Colon (tissue), 2 donors: Measurements from ENCODE around the gene CAPN8.
"Not testable (repeated sequence)": the region's sequence is repeated elsewhere in the genome, so short reads cannot be mapped to it uniquely, and the experiment has no call there.

Experiments used
- FAIRE-seq: peaks from 2 replicates; lab custom pipeline; 2012; peaks lifted over from hg19 to GRCh38; lab: Jason Lieb, UNC
- donor health status: control.
- donor health status: control.

The CAPN8 gene

DNA sequence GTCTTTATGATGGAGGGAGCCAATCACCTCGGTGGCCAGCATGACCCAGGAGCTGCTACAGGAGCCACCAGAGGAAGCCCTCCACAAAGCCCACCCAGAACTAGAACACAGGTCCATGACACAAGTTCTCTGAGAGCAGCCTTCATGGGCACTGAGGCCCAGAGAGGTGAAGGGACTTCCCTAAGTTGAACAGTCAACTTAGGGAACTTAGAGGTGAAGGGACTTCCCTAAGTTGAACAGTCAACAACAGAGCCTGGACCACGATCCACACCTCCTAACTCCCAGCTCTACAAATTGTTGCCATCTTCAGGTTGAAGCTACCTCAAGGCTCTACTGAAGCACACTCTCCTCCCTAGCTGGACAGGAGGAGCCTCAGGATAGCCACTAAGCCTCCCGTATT lies 139.5 kb downstream of the CAPN8 start:
- FAIRE-seq, result no peak

DNA sequence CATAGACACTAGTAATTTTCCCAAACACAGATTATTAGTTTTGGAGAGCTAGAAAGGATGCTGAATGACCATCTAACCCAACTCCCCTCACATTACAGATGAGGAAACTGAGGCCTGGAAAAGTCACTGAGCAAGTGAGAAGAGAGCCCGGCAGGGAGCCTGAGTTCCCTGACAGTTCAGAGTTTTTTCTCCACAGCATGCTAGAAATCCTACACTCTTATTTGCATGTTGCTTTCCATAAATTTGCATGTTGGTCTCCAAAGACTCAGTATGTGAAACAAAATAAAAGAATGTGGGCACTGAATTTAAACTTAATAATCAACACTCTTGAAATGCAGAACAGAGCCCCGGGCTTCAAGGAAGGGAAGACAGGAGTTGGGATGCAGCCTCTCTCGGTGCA lies 140.0 kb downstream of the CAPN8 start:
- no peak for FAIRE-seq

- FAIRE-seq, result no peak
These were observed 140.5 kb downstream of the CAPN8 start for GRCh38 chr1:223524930-223525451.

GRCh38 chr1:223521150-223521549 lies 144.4 kb downstream of the CAPN8 start:
- FAIRE-seq, result no peak

DNA sequence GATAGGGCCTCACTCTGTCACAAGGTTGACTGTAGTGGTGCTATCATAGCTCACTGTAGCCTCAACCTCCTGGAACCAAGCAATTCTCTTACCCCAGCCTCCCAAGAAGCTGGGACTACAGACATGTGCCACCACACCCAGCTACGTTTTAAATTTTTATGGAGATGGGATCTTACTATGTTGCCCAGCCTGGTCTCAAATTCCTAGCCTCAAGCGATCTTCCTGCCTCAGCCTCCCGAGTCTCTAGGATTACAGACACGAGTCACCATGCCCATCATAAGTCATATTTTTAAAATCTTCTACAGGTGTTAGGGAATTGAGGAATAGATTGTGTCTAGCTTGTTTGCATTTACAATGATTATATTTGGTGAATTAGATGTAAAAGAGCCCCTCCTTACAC lies 145.3 kb downstream of the CAPN8 start:
- no peak for FAIRE-seq

DNA sequence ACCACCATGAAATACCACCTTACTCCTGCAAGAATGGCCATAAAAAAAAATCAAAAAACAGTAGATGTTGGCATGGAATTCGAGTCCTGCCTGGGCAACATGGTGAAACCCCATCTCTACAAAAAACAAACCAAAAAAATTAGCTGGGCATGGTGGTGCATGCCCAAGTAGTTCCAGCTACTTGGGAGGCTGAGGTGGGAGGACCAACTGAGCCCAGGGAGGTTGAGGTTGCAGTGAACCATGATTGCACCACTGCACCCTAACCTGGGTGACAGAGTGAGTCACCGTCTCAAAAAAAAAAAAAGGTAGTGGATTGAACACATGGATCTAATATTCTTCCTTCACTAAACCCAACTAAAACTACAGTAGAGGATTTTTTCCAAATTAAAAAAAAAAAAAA lies 146.4 kb downstream of the CAPN8 start:
- no peak for FAIRE-seq

- FAIRE-seq, result not testable (repeated sequence)
These were observed 146.9 kb downstream of the CAPN8 start for GRCh38 chr1:223518553-223518952.

- no peak for FAIRE-seq
These were observed 149.6 kb downstream of the CAPN8 start for GRCh38 chr1:223515926-223516325.

DNA sequence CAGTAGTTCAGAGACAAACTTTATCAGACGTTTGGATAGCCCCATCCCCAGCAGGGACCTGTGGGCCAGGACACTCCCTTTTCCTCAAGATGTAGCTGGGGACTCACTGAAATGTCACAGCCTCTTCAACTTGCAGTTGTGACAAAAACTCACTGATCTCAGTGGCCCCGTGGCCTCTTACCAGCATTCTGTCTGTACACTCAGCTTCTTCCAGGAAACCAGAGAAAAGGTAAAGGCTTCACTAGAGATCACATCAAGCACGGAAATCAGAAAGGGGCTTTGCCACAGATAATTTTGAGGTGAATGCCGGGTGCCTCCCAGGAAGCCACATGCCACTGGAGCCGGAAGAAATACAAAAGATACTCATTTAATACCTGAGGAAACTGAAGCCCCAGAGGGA lies 150.1 kb downstream of the CAPN8 start:
- no peak for FAIRE-seq

DNA sequence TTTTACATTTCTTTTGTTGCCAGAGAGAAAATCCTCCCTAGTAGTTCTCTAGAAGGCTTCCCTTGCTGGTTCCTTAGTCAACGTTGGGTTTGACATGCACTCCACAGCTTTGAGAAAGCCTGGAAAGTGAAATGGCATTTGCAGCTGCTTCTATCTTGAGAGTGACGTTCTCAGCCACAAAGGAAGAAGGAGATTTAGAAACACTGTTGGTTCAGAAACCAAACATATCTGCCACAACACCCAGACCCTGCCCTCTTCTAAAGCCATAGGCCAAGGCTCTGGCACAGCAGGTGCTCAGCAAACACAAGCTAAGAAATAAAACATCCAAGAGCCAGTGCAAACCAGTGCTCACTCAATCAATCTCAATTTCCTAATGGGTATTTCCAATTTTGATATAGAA lies 150.9 kb downstream of the CAPN8 start:
- no peak for FAIRE-seq

DNA sequence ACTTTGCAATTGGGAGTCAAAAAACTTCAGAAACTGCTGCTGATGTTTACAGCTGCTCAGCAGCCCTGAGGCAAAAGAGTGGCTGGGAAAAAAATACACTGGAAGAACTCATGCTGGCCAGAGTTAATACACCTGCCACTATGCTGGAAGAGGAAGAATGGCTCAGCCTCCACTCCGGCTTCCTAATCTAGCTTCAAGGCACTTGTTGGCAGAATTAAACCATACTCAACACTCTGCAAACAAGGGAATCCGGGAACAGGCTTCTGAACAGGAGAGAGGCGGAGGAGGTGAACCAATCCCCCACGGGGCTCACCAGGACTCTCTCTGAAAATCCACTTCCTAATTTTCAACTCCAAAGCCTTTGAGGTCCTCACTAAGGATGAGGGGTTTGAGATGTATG lies 152.2 kb downstream of the CAPN8 start:
- no peak for FAIRE-seq

DNA sequence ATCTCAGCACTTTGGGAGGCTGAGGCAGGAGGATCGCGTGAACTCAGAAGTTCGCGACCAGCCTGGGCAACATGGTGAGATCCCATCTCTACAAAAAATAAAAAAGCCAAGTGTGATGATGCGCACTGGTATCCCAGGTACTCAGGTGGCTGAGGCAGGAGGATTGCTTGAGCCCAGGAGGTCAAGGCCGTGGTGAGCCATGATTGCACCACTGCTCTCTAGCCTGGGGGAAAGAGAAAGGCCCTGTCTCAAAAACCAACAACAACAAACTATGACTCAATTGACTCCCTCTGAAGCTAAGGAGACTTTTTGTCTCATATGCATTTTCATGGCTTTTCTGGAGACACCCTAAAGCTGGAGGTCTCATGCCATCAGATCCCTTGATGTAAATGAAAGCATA lies 153.4 kb downstream of the CAPN8 start:
- FAIRE-seq, result no peak

GRCh38 chr1:223508796-223509195 lies 156.7 kb downstream of the CAPN8 start:
- FAIRE-seq, result no peak

GRCh38 chr1:223504741-223505140 lies 160.8 kb downstream of the CAPN8 start:
- no peak for FAIRE-seq

GRCh38 chr1:223503348-223503747 lies 162.2 kb downstream of the CAPN8 start:
- no peak for FAIRE-seq

- no peak for FAIRE-seq
These were observed 164.7 kb downstream of the CAPN8 start for GRCh38 chr1:223500560-223501425.

DNA sequence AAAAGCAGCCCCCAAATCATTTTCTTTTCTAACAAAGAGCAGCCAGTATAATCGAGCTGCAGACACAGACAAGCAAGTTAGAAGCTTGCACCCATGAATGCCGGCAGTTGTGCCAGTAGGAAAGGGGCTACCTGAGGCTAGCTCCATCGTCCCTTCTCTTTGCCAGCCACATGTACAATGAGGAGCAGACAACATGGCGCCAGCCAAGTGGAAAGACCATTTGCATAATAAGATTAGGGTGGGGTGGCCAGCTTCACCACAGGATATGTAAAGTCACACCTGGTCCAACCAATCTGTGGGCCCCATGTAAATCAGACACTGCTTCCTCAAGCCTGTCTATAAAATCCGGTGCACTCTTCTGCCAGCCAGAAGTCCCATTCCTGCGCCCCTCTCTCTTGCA lies 168.6 kb downstream of the CAPN8 start:
- FAIRE-seq, result no peak

GRCh38 chr1:223494926-223495645 lies 170.4 kb downstream of the CAPN8 start:
- no peak for FAIRE-seq

DNA sequence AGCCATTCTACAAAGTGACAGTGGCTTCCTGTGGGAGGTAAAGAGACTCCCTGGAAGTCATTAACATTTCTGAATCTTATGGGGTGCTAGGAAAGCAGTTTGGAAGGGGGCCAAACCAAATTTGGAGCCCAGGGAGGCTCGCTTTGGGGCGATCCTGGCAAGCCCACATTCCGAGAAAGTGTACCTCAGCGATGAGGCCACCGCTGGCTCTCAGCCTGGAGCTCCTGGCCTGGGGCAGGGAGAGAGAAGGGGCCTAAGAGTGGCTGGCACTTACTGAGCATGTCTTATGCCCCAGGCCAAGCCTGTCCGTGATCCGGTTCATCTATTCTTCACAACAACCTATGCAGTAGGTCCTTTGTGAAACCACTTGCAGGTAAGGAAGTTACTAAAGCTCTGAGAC lies 173.5 kb downstream of the CAPN8 start:
- no peak for FAIRE-seq
